Activated naive CD8-positive, alpha-beta T cell (primary cell): ENCODE measurements around the gene TMEM51.

Experiments used
- H3K27ac Mint-ChIP-seq: one replicate; pipeline ENCODE4 v1.8.0; 2021; ENCODE audit warnings: mixed read lengths
- H3K27me3 Mint-ChIP-seq: one replicate; pipeline ENCODE4 v1.8.0; 2021; ENCODE audit warnings: mixed read lengths
- H3K36me3 Mint-ChIP-seq: one replicate; pipeline ENCODE4 v1.8.0; 2021; ENCODE audit warnings: mixed read lengths
- H3K4me1 Mint-ChIP-seq: one replicate; pipeline ENCODE4 v1.8.0; 2021; ENCODE audit warnings: low read depth, mixed read lengths
- H3K4me3 Mint-ChIP-seq: one replicate; pipeline ENCODE4 v1.8.0; 2021; ENCODE audit warnings: mild to moderate bottlenecking, mixed read lengths
- H3K9me3 Mint-ChIP-seq: one replicate; pipeline ENCODE4 v1.8.0; 2021; ENCODE audit warnings: low read depth, mixed read lengths

Gene TMEM51

DNA sequence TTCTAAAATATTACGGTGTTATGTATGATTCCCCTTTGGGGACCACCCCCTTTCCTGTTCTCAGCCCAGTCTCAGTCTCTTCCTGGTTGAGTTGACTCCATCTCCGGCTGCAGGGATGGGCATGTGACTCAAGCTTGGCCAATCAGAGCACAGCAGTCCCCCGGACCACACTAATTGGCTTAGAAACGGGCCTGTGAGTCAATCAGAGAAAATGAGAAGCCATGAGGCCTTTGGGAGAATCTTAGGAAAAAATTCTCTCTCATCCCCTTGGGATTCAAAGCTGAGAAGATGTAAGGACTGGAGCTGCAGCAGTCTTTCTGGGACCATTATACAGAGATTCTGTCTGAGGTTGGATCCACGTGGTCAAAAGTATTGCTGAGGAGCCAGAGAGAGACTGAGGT is 82.8 kb downstream of the TMEM51 start:
- peaks cover 6% of the 10 kb centered on the region for H3K27me3 Mint-ChIP-seq
- peaks cover 2% of the 10 kb centered on the region for H3K36me3 Mint-ChIP-seq
- H3K4me1 Mint-ChIP-seq, result peaks cover 12% of the 10 kb centered on the region
- no peak overlapping the region for H3K27ac Mint-ChIP-seq
- no peak overlapping the region for H3K4me3 Mint-ChIP-seq
- H3K9me3 Mint-ChIP-seq, result no peaks in the 10 kb centered on the region

DNA sequence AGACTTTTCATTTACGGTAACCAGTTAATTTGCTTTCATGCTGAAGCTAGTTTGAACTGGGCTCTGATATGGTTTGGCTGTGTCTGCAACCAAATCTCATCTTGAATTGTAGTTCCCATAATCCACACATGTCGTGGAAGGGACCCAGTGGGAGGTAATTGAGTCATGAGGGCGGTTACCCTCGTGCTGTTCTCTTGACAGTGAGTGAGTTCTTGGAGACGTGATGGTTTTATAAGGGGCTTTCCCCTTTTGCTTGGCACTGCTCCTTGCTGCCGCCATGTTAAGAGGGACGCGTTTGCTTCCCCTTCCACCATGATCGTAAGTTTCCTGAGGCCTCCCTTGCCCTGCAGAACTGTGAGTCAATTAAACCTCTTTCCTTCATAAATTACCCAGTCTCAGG is 83.2 kb downstream of the TMEM51 start:
- H3K9me3 Mint-ChIP-seq, result no peaks in the 10 kb centered on the region
- H3K4me1 Mint-ChIP-seq, result peaks cover 9% of the 10 kb centered on the region
- H3K27me3 Mint-ChIP-seq, result peaks cover 6% of the 10 kb centered on the region
- no peak overlapping the region for H3K27ac Mint-ChIP-seq
- no peak overlapping the region for H3K4me3 Mint-ChIP-seq
- H3K36me3 Mint-ChIP-seq, result peaks cover 2% of the 10 kb centered on the region

DNA sequence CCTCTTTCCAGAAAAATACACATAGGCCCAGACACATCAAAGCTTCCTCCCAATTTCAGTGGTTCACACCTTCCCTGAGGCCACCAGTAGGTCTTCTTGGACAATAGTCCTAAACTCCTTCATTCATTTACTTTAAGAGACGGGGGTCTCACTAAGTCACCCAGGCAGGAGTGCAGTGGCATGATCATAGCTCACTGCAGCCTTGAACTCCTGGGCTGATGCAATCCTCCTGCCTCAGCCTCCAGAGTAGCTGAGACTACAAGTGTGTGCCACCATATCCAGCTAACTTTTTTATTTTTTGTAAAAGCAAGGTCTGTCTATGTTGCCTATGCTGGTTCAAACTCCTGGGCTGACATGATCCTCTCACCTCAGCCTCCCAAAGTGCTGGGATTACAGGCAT is 85.2 kb downstream of the TMEM51 start:
- H3K4me1 Mint-ChIP-seq, result peaks cover 3% of the 10 kb centered on the region
- H3K27ac Mint-ChIP-seq, result no peak overlapping the region
- H3K27me3 Mint-ChIP-seq, result peaks cover 8% of the 10 kb centered on the region
- peaks cover 2% of the 10 kb centered on the region for H3K36me3 Mint-ChIP-seq
- H3K4me3 Mint-ChIP-seq, result no peak overlapping the region
- H3K9me3 Mint-ChIP-seq, result no peaks in the 10 kb centered on the region

DNA sequence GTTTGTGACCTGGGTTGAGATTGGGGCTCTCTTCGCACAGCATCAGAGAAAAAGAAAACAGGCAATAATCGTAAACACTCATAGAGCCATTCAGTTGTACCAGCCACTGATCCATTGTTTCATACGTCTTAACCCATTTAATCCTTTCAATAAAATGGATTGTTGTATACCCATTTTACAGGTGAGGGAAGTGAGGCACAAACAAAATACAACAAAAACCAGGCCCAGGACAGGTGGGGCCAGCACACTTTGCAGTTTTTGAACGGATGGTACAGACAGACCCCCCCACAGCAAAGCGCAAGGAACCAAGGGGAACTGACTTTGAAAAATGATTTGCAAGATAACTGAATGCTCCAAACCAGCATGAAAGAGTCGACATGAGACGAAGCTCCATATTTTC is 89.2 kb downstream of the TMEM51 start:
- Mint-ChIP-seq H3K9me3 (no peaks in the 10 kb centered on the region), H3K4me1 (peaks cover 21% of the 10 kb centered on the region), H3K27me3 (peaks cover 23% of the 10 kb centered on the region), H3K36me3 (peaks cover 4% of the 10 kb centered on the region), H3K27ac (no peak overlapping the region), H3K4me3 (no peak overlapping the region)

DNA sequence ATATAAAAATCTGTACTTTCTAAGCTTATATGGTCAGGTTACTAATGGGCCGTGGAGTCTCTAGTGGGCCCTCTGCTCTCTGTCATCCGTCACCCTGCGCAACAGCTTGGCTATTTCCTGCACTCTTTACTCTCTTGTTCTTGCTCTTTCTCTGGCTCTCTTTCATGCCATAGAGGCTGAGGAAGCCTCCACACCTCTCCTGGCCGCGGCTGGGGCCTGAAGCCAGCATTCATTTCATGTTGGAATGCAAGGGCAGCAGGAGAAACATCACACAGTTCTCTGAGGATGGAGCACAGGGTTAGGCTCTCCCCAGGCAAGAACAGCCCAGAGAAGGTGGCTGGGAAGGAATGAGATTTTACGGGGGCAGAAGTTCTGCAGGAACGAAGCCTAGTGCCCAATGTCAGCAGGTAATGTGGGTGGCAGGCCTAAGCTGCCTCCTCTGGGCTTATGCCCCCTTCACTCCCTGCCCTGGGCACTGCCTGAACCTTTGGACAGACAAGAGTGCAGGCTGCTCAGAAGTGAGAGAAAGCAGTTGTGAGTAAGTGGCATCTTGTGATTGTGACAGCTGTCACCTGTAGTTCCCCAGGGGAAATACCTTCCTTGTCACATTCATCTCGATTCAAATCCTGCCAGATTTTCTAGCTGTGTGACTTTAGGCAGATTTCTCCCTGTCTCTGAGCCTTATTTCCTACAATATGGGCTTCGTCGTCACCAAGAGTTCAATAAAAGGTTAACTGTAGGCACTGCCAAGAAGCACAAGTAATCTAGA is 89.9 kb downstream of the TMEM51 start:
- Mint-ChIP-seq H3K4me3 (no peak overlapping the region), H3K4me1 (peaks cover 28% of the 10 kb centered on the region), H3K27ac (peak overlapping the region; percentile 23), H3K36me3 (peaks cover 4% of the 10 kb centered on the region), H3K27me3 (peaks cover 25% of the 10 kb centered on the region), H3K9me3 (no peaks in the 10 kb centered on the region)

DNA sequence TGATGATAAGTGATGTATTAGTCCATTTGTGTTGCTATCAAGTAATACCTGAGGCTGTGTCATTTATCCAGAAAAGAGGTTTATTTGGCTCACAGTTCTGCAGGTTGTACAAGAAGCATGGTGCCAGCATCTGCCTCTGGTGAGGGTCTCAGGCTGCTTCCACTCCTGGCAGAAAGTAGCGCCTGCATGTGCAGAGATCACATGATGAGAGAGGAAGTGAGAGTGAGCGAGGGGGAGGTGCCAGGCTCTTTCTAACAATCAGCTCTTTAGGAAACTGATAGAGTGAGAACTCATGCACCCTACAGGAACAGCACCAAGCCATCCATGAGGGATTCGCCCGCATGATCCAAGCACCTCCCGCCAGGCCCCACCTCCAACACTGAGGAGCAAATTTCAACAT is 91.3 kb downstream of the TMEM51 start:
- no peaks in the 10 kb centered on the region for H3K9me3 Mint-ChIP-seq
- H3K4me3 Mint-ChIP-seq, result no peak overlapping the region
- peaks cover 4% of the 10 kb centered on the region for H3K36me3 Mint-ChIP-seq
- peaks cover 27% of the 10 kb centered on the region for H3K27me3 Mint-ChIP-seq
- no peak overlapping the region for H3K27ac Mint-ChIP-seq
- peaks cover 42% of the 10 kb centered on the region for H3K4me1 Mint-ChIP-seq

DNA sequence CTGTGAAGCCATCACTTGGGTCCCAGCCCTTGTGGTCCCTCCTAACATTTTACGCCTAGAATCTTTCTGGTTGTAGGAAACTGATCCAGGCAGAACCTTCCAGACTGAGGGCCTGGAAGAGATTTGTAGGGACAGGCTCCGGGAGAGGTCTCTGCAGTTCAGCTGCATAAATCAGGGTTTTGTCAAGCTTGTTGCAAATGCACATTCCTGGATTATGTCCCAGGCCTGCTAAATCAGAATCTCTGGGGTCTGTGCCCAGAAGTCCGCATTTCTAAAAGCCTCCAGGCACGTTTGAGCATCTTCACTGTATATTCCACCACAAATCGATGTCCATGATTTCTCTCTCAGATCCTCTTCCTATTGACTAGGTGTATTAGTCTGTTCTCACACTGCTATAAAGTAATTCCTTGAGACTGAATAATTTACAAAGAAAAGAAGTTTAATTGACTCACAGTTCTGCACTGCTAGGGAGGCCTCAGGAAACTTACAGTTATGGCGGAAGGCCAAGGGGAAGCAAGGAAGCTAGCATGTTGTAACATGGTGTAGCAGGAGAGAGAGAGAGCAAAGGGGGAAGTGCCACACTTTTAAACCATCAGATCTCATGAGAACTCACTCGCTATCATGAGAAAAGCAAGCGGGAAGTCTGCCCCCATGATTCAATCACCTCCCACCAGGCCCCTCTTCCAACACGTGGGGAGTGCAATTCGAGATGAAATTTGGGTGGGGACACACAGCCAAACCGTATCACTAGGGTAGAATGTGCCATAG is 92.2 kb downstream of the TMEM51 start:
- H3K4me1 Mint-ChIP-seq, result peaks cover 51% of the 10 kb centered on the region
- peaks cover 4% of the 10 kb centered on the region for H3K36me3 Mint-ChIP-seq
- peak overlapping the region; percentile 61 for H3K4me3 Mint-ChIP-seq
- H3K27me3 Mint-ChIP-seq, result peaks cover 27% of the 10 kb centered on the region
- no peak overlapping the region for H3K27ac Mint-ChIP-seq
- no peaks in the 10 kb centered on the region for H3K9me3 Mint-ChIP-seq

DNA sequence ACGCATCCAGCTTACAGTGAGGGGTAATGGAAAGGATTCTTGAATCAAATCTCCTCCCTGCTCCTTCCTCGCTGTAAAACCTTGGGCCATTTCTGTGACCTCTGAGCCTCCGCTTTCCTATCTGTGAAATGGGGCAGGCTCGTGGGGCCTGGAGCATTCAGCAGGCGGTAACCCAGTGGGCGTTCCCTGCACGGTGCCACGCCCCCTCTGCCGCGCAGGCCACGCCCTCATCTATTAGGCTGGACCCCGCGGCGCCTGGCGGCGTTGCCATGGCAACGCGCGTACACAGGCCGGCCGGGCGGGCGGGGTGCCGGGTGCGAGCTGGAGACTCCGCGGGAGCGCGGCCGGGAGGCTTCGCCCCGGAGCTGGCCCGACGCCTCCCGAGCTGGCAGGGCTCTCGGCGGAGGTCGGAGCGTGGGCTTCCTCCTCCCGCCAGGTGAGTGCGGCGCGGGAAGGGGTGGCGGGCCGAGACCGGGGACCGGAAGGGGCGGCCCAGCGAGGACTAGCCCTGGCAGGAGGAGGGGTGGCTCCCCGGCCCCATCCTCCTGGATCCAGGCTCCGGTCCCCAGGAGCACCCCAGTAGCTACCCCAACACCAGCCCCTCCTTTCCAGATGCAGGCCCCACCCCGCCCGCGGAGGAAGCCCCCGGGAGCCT is 93.5 kb downstream of the TMEM51 start, which contains the start of gene FHAD1:
FHAD1 (plus strand) TSS at position 264 of the 655 bp plus-strand sequence. CDS start 4,562 bp downstream, outside the sequence.
- Mint-ChIP-seq H3K27me3 (peaks cover 24% of the 10 kb centered on the region), H3K36me3 (peaks cover 2% of the 10 kb centered on the region), H3K9me3 (no peaks in the 10 kb centered on the region), H3K27ac (peak within 1 kb of the TSS; percentile 75), H3K4me3 (peak within 1 kb of the TSS; percentile 80), H3K4me1 (peaks cover 61% of the 10 kb centered on the region)

DNA sequence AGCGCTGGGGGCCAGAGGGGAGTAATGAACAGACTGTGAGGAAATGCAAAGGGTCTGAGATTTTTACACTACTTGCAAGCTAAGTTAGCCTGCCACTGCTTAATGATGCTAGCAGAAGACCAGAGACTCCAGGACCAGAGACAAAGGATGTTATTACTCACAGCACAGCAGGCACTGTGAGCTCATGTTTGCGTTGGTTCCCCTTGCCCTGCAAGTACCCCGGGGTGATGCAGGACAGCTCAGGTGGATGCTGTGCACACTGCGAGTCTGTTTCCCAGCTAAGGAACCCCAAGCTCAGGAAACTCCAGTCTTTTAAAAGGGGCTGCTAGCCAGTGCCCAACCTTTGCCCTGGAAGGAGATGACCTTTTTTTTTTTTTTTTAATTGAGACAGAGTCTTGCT is 94.7 kb downstream of the TMEM51 start:
- H3K9me3 Mint-ChIP-seq, result no peaks in the 10 kb centered on the region
- H3K36me3 Mint-ChIP-seq, result peaks cover 2% of the 10 kb centered on the region
- H3K4me3 Mint-ChIP-seq, result peak overlapping the region; percentile 80
- H3K4me1 Mint-ChIP-seq, result peaks cover 73% of the 10 kb centered on the region
- H3K27ac Mint-ChIP-seq, result peak overlapping the region; percentile 75
- peaks cover 23% of the 10 kb centered on the region for H3K27me3 Mint-ChIP-seq

DNA sequence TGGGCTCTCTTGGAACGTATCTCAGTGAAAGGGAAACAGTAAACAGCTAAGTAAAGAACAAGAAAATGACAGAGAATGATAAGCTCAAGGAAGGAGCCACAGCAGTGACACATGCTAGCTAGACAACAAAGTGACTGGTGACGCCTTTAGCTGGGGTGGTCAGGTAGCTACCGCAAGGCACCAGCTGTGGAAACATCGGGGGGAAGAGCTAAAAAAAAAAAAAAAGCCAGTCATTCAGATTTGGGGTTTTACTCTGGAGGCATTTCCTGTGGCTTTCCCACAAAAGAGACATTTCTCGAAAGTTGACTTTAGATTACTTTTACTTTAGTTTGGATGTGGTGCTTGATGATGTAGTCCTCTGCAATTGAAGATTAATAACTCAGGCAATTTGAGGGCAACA is 95.5 kb downstream of the TMEM51 start:
- peak overlapping the region; percentile 79 for H3K4me3 Mint-ChIP-seq
- peaks cover 2% of the 10 kb centered on the region for H3K36me3 Mint-ChIP-seq
- peak overlapping the region; percentile 94 for H3K27ac Mint-ChIP-seq
- peaks cover 22% of the 10 kb centered on the region for H3K27me3 Mint-ChIP-seq
- H3K9me3 Mint-ChIP-seq, result no peaks in the 10 kb centered on the region
- H3K4me1 Mint-ChIP-seq, result peaks cover 72% of the 10 kb centered on the region

DNA sequence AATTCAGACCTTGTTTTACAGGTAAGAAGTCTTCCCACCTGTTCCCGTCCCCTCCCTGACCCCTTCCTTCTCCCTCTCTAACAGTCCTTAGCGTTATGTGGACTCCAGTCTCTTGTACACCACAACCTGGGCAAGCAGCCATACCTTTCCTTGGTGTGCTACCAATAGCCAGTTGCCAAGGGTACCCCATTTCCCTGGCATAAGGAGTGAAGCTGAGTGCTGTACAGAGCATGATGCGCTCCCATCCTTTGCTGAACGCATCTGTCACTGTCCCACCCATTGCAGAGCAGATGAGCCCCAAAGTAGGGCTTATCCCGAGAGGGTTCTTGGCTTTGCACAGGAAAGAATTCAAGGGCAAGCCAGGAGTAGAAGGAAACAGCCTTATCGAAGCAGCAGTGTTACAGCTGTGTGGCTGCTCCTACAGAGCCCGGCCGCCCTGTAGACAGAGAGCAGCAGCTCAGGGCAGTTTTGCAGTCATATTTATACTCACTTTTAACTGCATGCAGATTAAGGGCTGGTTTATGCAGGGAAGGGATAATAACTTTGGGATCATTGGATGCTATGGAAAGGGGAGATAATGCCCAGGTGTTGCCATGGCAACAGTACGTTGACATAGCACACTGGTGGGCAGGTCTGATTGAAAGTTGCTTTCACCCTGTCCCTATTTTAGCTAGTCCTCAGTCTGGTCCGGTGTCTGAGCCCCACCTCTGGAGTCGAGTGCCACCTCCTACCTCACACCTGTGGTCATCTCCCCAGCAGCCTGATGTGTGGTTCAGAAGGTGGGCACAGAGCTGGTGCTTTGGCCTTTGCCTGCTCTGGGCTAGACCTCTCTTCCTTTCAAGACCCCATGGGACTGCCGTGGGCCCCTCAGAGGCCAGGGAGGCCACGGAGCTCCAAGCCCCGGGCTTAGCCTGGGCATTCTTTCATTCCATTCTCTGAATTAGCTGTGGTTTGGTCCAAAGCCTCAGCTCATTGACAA is 98.6 kb downstream of the TMEM51 start:
- Mint-ChIP-seq H3K4me1 (peaks cover 61% of the 10 kb centered on the region), H3K9me3 (no peaks in the 10 kb centered on the region), H3K27ac (peak overlapping the region; percentile 52), H3K4me3 (peak overlapping the region; percentile 28), H3K27me3 (peaks cover 6% of the 10 kb centered on the region), H3K36me3 (peaks cover 2% of the 10 kb centered on the region)

DNA sequence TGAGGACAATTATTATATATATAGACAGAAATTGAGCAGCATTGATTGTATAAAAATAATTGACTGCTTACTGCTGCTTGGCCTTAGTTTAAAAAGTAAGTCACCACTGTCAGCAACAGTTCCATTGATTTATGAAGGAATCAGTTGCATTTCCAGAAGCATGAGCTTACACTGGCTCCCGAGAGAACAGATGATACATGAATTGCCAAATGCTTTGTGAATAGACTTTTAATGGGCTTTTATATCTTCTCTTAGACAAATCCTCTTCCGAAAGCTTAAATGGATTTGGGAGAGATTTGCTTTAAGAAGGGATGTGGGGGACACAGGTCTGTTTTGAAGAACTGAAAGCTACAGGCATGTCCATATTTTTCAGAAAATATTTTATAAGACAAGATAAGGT is 101.0 kb downstream of the TMEM51 start:
- Mint-ChIP-seq H3K27me3 (no peaks in the 10 kb centered on the region), H3K27ac (no peak overlapping the region), H3K36me3 (no peaks in the 10 kb centered on the region), H3K4me3 (no peak overlapping the region), H3K4me1 (peaks cover 39% of the 10 kb centered on the region), H3K9me3 (no peaks in the 10 kb centered on the region)

DNA sequence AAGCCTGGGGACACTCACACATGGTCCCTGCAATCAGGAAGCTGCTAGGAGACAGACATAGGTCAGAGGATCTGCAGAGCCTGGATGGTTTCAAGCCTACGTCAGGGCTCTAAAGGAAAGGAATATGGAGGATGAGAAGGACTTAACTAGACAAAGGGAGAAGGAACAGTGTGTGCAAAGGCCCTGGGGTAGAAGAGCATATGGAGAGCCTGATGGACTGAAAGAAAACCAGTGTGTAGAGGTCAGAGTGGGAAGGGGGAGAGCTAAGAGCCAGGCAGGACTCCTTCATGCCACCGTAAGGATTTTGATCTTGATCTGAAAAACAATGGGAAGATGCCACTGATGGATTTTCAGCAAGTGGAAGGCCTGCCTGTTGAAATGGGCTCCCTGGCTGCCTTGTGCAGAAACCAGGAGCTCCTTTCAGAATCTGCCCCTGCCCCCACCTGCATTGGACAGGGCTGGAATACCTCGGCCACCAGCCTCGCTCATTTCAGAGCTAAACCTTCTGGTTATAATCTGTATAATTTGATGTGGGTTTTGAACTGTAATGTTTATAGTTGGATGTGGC is 102.1 kb downstream of the TMEM51 start:
- Mint-ChIP-seq H3K36me3 (no peaks in the 10 kb centered on the region), H3K27me3 (peaks cover 1% of the 10 kb centered on the region), H3K9me3 (no peaks in the 10 kb centered on the region), H3K27ac (no peak overlapping the region), H3K4me3 (no peak overlapping the region), H3K4me1 (peaks cover 30% of the 10 kb centered on the region)

DNA sequence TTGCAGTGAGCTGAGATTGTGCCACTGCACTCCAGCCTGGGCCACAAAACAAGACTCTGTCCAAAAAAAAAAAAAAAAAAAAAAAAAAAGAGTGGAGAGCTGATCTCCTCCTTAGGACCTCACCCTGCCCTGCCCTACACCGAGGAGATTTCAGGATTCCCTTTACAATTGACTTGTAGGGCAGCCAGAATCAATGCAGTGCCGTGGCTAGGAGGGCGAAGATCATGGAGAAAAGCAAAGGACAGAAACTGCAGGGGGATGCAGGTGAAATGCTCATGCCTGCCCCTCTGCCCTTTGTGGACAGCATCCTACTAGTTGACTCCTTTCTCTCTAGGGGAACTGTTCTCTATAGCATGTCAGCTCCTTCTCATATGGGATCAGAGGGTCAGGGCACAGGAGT is 103.0 kb downstream of the TMEM51 start:
- Mint-ChIP-seq H3K27me3 (peaks cover 4% of the 10 kb centered on the region), H3K36me3 (no peaks in the 10 kb centered on the region), H3K9me3 (no peaks in the 10 kb centered on the region), H3K4me3 (no peak overlapping the region), H3K4me1 (peaks cover 33% of the 10 kb centered on the region), H3K27ac (no peak overlapping the region)
